GM12878 (cell line): ENCODE results near the gene ZNF48. TPM values are rescaled to one million over a fixed set of nuclear protein-coding genes. Genes with fewer than 3 reads are reported as not detected.

Experiments used
- ASH2L ChIP-seq: fragments of 300-600, 200-600 bp; sonication (generic); IDR thresholded peaks from 2 replicates; pipeline ENCODE4 v1.6.1; 2017; ENCODE audit warnings: low read depth, mild to moderate bottlenecking, borderline replicate concordance
- CHD2 ChIP-seq: IDR thresholded peaks from 2 replicates; pipeline ENCODE4 v1.6.1; 2011; ENCODE audit warnings: low read depth, low read length, improper control_type of control experiment, borderline replicate concordance
- E2F8 ChIP-seq: fragments of 450-650 bp; IDR thresholded peaks from 2 replicates; pipeline ENCODE4 v1.6.1; 2018; ENCODE audit warnings: mild to moderate bottlenecking, low read depth, moderate library complexity; ENCODE audit not compliant: partially characterized antibody
- FOS ChIP-seq: IDR thresholded peaks from 3 replicates; pipeline ENCODE4 v1.6.1; 2011; ENCODE audit warnings: borderline replicate concordance; ENCODE audit not compliant: insufficient read length; ENCODE audit errors: extremely low read depth
- HDAC2 ChIP-seq: fragments of 200-600 bp; sonication (generic); IDR thresholded peaks from 2 replicates; pipeline ENCODE4 v1.6.1; 2017
- IRF4 ChIP-seq: IDR thresholded peaks from 2 replicates; pipeline ENCODE4 v1.6.1; 2011; ENCODE audit warnings: low read depth, low read length
- JUND ChIP-seq: IDR thresholded peaks from 2 replicates; pipeline ENCODE4 v1.6.1; 2012; ENCODE audit warnings: low read depth, mild to moderate bottlenecking, low read length, improper control_type of control experiment, moderate library complexity
- NBN ChIP-seq: fragments of 450-650 bp; IDR thresholded peaks from 2 replicates; pipeline ENCODE4 v1.6.1; 2016
- NFYA ChIP-seq: IDR thresholded peaks from 2 replicates; pipeline ENCODE4 v1.6.1; 2011; ENCODE audit warnings: low read depth, mild to moderate bottlenecking, low read length, improper control_type of control experiment, borderline replicate concordance
- NRF1 ChIP-seq: conservative IDR thresholded peaks from 2 replicates; pipeline ENCODE4 v1.6.1; 2011; ENCODE audit warnings: mild to moderate bottlenecking, low read depth, low read length, improper control_type of control experiment
- PBX3 ChIP-seq: IDR thresholded peaks from 2 replicates; pipeline ENCODE4 v1.6.1; 2011; ENCODE audit warnings: mild to moderate bottlenecking, low read depth, low read length, moderate library complexity; ENCODE audit not compliant: insufficient replicate concordance
- PML ChIP-seq: IDR thresholded peaks from 2 replicates; pipeline ENCODE4 v1.6.1; 2012; ENCODE audit warnings: low read length, inconsistent platforms
- RFX5 ChIP-seq: IDR thresholded peaks from 2 replicates; pipeline ENCODE4 v1.6.1; 2011; ENCODE audit warnings: low read depth, low read length, improper control_type of control experiment
- SMAD5 ChIP-seq: IDR thresholded peaks from 2 replicates; pipeline ENCODE4 v1.6.1; 2016; ENCODE audit warnings: antibody characterized with exemption, low read depth
- SPI1 ChIP-seq: IDR thresholded peaks from 2 replicates; pipeline ENCODE4 v1.6.1; 2011; ENCODE audit warnings: low read depth, mild to moderate bottlenecking, low read length, moderate library complexity, borderline replicate concordance; ENCODE audit not compliant: insufficient read depth
- TCF7 ChIP-seq: IDR thresholded peaks from 2 replicates; pipeline ENCODE4 v1.6.1; 2014; ENCODE audit warnings: antibody characterized with exemption, borderline replicate concordance
- ZBED1 ChIP-seq: IDR thresholded peaks from 2 replicates; pipeline ENCODE4 v1.6.1; 2016; ENCODE audit warnings: borderline replicate concordance
- ZNF24 ChIP-seq: fragments of 450-650 bp; IDR thresholded peaks from 2 replicates; pipeline ENCODE4 v1.6.1; 2017; ENCODE audit warnings: antibody characterized with exemption, mild to moderate bottlenecking
- ZNF592 ChIP-seq: fragments of 450-650 bp; IDR thresholded peaks from 2 replicates; pipeline ENCODE4 v1.6.1; 2017; ENCODE audit warnings: mild to moderate bottlenecking, moderate library complexity
- polyA plus RNA-seq, 11 experiments: library from polyadenylated mRNA; depleted of rRNA in 4 of 11; unstranded in 6 of 11; stranded (reverse) in 5 of 11; fragments of >200 nt; fragmentation: Nextera tagmentation in 4 of 11; fragmentation: Illumina TruSeq in 1 of 11; extraction: Ambion mirVana in 4 of 11; extraction: Trizol in 1 of 11; gene quantifications; 1 replicate in 1 of 11; 2 replicates in 10 of 11; pipeline versions ENCODE4 v1.2.1 to v1.2.3, GENCODE V29; 2011 to 2016; ENCODE audit warnings: inconsistent platforms in 2 of 11, missing spikeins in 2 of 11, low read depth in 1 of 11
- total RNA-seq, 4 experiments: library from RNA; depleted of rRNA in 3 of 4; stranded (reverse); fragments of >200 nt in 3 of 4; fragmentation: Illumina TruSeq in 1 of 4; extraction: Trizol in 1 of 4; gene quantifications; 2 replicates each; pipeline versions ENCODE4 v1.2.1 to v1.2.3, GENCODE V29; 2013 to 2021
- TF ChIP-seq, protein P1 (sequence below): IDR thresholded peaks from 2 replicates; pipeline ENCODE4 v1.6.1; 2012; ENCODE audit warnings: low read depth, low read length, improper control_type of control experiment
- TF ChIP-seq, protein P2 (sequence below): IDR thresholded peaks from 2 replicates; pipeline ENCODE4 v1.6.1; 2011; ENCODE audit warnings: low read depth, mild to moderate bottlenecking, low read length, moderate library complexity, borderline replicate concordance; ENCODE audit errors: extremely low read depth

The ZNF48 gene
- total and polyA plus RNA-seq, 10 of the 15 experiments (the other 5 are each of a cell fraction or from before 2014, with no cell fraction given): 0.14 to 12.0 (median 4.2) TPM

DNA sequence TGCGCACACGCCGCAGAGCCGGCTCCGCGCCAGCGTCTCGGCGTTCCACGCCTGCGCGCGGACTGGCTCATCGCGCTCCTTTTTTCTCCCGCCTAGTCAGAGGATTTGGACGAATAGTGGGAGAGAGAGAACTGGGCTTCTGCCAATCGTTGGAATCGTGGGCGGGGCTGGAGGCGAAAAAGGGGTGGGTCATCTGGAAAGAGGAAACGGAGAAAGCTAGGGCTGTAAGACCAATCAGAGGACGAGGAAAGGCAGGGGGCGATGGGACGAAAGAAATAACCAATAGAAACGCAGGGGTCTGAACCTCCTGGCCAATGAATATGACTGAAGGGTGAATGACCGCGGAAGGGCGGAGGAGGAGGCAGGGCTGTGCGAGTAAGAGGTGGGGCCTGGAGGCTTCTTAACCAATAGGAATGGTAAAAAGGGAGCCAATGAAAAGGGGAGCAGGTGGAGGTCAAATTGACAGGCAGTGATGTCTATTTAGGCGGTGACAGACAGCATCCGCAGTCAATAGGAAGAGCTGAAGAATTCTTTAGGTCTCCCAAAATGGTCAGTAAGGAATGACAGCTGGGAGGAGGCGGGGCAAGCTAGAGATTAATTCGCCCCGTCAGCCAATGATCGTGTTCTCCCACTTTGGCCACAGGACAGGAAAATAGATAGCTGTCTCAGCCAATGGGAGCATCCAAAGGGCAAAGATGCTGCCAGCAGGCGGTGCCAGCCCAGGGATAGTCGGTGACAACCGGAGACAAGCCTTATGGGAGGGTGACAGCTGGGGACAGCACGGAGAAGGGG is 24.6 kb upstream of the ZNF48 start, which contains the start of gene TBC1D10B (continued):
- TF ChIP-seq E2F8 (no peak), PML (no peak), TCF7 (no peak), FOS (peak; percentile 94), ASH2L (no peak), HDAC2 (no peak), ZNF592 (no peak), IRF4 (0 out of 2 replicates have a peak, but pooled peaks have one; percentile 54), ZNF24 (no peak), SMAD5 (no peak), JUND (no peak), CHD2 (peak; percentile 96), NFYA (no peak; the same call in 1 of the 2 replicates), NBN (0 out of 2 replicates have a peak, but pooled peaks have one; percentile 29), PBX3 (peak; percentile 94), ZBED1 (no peak), SPI1 (peak; percentile 81; the same call in 1 of the 2 replicates), RFX5 (peak; percentile 81), NRF1 (peak; percentile 88)
- TF ChIP-seq, protein P1, sequence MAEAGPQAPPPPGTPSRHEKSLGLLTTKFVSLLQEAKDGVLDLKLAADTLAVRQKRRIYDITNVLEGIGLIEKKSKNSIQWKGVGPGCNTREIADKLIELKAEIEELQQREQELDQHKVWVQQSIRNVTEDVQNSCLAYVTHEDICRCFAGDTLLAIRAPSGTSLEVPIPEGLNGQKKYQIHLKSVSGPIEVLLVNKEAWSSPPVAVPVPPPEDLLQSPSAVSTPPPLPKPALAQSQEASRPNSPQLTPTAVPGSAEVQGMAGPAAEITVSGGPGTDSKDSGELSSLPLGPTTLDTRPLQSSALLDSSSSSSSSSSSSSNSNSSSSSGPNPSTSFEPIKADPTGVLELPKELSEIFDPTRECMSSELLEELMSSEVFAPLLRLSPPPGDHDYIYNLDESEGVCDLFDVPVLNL: peak; percentile 54; the same call in 1 of the 2 replicates
- TF ChIP-seq, protein P2, sequence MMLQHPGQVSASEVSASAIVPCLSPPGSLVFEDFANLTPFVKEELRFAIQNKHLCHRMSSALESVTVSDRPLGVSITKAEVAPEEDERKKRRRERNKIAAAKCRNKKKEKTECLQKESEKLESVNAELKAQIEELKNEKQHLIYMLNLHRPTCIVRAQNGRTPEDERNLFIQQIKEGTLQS: no peak
